Renal pelvis (tissue), 4 donors: ENCODE results near the gene TBC1D2. TPM values are rescaled to one million over a fixed set of nuclear protein-coding genes. Genes with fewer than 3 reads are reported as not detected.

Source experiments
- DNase-seq: peaks from one replicate; pipeline ENCODE4 v3.0.0-alpha.2; 2013
- polyA plus RNA-seq, 3 donors: library from polyadenylated mRNA; unstranded; fragments of 120-200 nt; gene quantifications; one replicate each; pipeline ENCODE4 v1.2.1, GENCODE V29; 2013; ENCODE audit not compliant: insufficient read length in 3 of 3

The TBC1D2 gene
- polyA plus RNA-seq, 3 donors: 3.9 to 4.1 (median 3.9) TPM

DNA sequence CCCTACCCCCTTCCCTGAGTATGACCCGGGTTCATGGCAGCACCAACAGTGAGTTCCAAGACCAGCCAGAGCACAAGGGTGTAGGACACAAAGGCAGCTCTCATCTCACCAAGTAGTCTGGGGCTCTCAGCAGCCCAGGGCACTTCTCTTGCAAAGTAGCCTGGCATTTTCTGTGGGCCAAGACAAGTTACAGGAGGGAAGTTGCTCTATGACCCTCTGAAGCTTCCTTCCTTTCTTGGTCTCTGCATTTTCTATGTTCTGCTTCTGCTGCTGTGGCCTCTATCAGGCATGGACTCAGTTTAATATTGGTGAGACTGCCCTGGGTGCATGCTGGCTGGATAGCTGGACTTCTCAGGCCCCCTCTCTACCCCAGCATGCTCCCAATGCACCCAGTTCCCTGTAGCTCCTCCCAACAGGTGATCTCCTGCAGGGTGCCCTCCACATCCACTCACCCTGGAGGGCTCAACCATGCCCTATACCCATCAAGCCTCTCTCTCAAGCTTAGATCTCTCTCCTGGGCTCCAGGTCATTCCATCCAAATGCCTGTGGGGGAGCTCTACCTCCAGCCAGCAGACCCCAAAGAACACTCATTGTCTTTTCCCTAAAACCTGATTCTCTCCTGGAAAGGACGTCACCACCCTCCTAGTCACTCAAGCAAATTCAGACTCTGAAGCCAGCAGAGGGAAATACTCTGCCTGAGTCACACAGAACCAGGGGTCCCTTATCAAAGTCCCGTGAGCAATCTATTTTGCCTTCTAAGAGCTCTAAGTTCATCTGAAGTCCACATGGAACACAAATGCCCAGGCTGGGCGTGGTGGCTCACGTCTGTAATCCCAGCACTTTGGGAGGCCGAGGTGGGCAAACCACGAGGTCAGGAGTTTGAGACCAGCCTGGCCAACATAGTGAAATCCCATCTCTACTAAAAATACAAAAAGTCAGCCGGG, 13.8 kb downstream of the TBC1D2 start:
- DNase-seq: no peak

DNA sequence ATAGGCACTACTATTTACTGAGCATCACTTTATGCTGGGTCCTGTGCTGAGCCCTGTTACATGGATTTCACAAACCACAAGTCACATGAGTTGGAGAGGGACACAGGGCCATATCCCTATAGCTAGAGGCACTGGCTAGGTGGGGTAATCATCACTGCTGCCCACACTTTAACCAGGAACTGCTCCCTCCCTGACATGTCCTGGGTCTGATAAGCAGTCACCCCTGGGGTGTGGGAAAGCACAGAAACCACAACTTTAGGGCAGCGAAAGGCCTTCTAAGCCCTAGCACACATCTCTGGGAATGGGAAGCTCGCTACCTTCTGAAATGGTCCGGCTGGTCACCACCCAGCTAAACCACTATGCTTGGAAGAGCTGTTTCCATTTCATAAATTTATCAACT, 15.0 kb downstream of the TBC1D2 start:
- no peak for DNase-seq

GRCh38 chr9:98236901-98237487, 18.5 kb downstream of the TBC1D2 start:
- DNase-seq: no peak

DNA sequence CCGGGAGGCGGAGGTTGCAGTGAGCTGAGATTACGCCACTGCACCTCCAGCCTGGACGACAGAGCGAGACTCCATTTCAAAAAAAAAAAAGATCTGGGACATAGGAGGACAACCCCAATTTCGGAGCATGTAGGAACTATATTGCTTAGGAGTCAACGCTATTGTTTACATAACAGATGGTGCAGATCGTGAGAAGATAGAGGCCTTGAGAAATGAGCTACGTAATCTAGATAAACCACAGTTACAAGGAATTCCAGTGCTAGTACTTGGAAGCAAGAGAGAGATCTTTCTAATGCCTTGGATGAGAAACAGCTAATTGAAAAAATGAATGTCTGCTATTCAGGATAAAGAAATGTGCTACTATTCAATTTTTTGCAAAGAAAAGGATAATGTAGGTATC, 20.3 kb downstream of the TBC1D2 start:
- no peak for DNase-seq

- no peak for DNase-seq
Measured at GRCh38 chr9:98234245-98234825, 21.1 kb downstream of the TBC1D2 start.

- no peak for DNase-seq
Measured at GRCh38 chr9:98232926-98233325, 22.5 kb downstream of the TBC1D2 start.

DNA sequence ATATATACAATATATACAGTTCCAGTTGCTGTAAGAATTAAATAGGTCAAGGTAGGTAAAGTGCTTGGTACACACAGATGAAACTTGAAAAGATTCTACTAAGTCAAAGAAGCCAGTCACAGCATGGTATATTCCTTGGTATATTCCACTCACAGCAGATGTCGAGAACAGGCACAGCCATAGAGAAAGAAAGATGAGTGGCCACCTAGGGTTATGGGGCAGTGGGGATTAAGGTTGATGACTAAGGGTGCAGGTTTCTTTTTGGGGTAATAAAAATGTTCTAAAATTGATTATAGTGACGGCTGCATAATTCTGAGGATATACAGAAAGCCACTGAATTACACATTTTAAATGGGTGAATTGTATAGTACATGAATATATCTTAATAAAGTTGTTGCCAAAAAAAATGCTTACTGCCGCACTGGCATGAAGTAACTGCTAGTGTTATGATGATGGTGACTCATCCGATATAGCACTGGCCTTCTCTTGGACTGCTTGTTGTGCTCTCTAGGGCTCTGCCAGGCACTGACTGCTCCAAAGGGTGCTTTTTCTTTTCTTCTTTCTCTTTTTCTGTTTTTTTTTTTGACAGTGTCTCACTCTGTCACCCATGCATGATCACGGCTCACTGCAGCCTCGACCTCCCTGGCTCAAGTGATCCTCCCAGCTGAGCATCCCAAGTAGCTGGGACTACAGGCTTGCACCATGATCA, 23.5 kb downstream of the TBC1D2 start:
- DNase-seq: no peak

DNA sequence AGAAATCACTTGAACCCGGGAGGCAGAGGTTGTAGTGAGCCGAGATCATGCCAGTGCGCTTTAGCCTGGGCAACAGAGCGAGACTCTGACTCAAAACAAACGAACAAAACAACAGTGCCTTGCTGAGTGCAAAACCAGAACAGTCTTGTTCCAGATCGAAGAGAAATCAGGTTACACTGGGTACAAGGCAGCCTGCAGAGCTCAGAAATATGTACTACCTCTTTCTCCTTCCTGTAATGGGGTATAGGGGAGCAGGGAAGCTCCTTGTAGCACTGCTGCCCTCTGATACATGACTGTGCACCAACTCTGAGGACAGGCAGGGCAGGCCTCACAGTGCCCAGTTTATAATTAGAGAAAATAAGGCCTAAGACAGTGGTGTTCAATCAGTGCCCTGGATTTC, 24.7 kb downstream of the TBC1D2 start:
- no peak for DNase-seq

GRCh38 chr9:98230304-98230703, 25.1 kb downstream of the TBC1D2 start:
- no peak for DNase-seq

GRCh38 chr9:98229620-98230019, 25.8 kb downstream of the TBC1D2 start:
- DNase-seq: no peak

DNA sequence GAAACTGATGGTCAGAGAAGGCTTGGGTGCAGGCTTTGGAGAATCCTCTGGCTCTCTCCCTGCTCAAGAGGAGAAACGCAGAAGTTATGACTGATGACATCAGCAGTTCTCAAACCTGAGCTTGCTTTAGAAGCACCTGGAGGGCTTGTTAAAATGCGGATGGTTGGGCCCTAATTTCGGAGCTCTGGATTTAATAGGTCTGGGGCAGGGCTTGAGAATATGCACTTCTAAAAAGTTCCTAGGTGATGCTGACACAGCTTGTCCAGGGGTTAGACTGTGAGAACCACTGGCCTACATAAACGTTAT, 26.4 kb downstream of the TBC1D2 start:
- no peak for DNase-seq

DNA sequence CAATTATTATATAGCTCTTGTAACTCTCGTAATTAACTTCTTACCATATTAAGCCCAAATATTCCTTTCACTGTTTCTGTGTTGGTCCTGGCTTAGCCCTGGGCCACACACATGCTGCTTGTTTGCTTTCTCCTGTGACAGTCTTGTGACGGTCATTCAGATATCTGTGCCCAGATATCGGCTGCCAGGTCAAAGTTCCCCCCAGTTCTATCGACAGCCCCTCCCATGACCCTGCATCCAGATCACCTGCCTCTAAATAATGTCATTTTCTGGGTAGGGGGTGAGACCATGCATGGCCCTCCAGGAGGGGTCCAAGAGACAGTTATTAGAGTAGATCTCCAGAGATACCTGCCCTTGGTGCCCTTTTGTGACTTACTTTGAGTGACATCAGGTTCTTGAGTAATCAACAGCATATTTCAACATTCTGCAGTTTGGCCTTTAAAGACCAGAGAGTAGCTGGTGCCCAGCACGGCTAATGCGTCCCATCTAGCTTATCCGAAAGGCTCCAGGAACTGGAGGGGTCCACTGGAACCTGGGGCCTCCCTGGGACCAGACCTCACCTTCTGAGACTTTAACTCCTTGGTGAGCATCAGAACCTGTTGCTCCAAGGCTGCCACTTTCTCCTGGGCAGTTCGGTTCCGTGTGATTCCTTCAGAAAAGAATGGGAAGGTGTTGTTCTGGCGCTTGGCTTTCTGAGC, 26.9 kb downstream of the TBC1D2 start:
- DNase-seq: no peak

- no peak for DNase-seq
Measured at GRCh38 chr9:98227883-98228282, 27.6 kb downstream of the TBC1D2 start.

DNA sequence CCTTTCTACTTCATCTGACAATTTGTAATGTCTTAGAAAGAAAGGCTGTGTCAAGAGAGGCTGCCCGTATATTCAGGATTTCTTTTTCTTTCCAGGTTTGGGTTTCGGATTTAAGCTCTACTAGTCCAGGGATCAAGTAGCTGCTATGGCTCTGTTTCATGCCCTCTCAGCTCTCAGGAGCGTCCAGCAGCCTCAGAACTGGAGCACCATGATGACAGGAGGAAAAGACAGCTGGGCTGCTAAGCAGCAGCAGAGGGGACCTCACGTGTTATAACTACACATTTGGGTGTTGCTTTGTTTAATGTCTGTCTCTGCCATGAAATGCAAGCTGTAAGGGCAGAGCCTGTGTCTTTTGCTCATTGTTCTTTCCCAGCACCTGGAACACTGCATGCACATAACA, 28.5 kb downstream of the TBC1D2 start:
- DNase-seq: no peak

- DNase-seq: no peak
Measured at GRCh38 chr9:98226516-98226915, 28.9 kb downstream of the TBC1D2 start.

GRCh38 chr9:98225015-98225442, 30.4 kb downstream of the TBC1D2 start:
- no peak for DNase-seq

- DNase-seq: no peak
Measured at GRCh38 chr9:98222885-98223691, 32.4 kb downstream of the TBC1D2 start.

DNA sequence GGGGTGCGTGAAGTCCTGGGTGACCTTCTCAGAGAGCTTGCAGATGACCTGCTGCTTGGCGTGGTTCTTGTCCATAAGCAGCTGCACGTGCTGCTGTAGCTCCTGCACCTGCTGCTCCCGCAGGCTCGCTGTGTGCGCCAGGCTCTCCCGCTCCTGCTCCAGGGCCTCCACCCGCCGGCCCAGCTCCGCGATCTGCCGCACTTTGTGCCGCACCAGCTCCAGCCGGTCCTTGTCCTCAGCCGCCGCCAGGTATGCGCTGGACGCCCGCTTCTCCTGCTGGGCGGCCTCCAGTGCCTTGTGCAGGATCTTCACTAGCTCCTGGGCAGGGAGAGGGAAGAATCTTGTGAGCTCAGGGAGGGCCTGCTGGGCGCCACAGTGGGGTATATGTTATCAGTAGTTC, 34.5 kb downstream of the TBC1D2 start:
- no peak for DNase-seq

- no peak for DNase-seq
Measured at GRCh38 chr9:98219794-98220370, 35.6 kb downstream of the TBC1D2 start.

GRCh38 chr9:98219364-98219716, 36.1 kb downstream of the TBC1D2 start:
- DNase-seq: no peak
